ENCODE results near the gene MIPOL1.

MIPOL1 gene

DNA sequence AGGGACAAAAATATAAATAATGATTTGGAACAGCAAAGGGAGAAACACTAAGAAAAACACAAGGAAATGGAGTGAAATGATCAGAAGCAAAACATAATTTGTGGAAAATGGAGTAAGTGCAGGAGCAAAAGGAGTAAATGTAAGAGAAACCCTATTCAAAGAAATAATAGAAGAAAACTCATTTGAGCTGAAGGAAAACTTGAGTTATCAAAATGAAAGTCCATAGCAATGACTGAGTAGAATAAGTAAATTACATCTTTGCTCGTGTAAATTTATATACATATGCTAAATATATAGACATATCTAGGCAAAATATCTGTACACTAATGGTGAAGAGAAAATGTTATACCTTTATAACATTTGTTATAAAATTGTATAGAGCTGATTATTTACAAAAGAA is 203.4 kb downstream of the MIPOL1 start:
- no peaks in the 10 kb centered on the region for H3K4me1 ChIP-seq (ENCODE audit: control insufficient read depth, insufficient read depth, low read length)
- TF ChIP-seq EGR2 (tag by site-specific recombination; IDR thresholded peaks at IDR 0.05; ENCODE audit: low read depth): no peak
- TF ChIP-seq ZNF791 (tag by site-specific recombination; IDR thresholded peaks at IDR 0.05): no peak
- no peak for TF ChIP-seq ZNF426 (tag by site-specific recombination; IDR thresholded peaks at IDR 0.05)
- no peak for TF ChIP-seq ZNF701 (tag by site-specific recombination; IDR thresholded peaks at IDR 0.05)
- no peak for TF ChIP-seq ZBTB17 (tag by site-specific recombination; IDR thresholded peaks at IDR 0.05)
- TF ChIP-seq TRIM28 (IDR thresholded peaks at IDR 0.05; ENCODE audit: borderline replicate concordance, low read length): no peak
- TF ChIP-seq ZNF837 (tag by site-specific recombination; IDR thresholded peaks at IDR 0.05): no peak
- TF ChIP-seq ZNF624 (tag by site-specific recombination; IDR thresholded peaks at IDR 0.05): no peak
- TF ChIP-seq ZNF660 (tag by site-specific recombination; IDR thresholded peaks at IDR 0.05): no peak
- no peak for TF ChIP-seq KLF8 (tag by site-specific recombination; IDR thresholded peaks at IDR 0.05)
- no peak for TF ChIP-seq ZBTB7A (tag by site-specific recombination; IDR thresholded peaks at IDR 0.05; ENCODE audit: low read depth)
- no peak for TF ChIP-seq ZNF501 (tag by site-specific recombination; IDR thresholded peaks at IDR 0.05)
- TF ChIP-seq, protein P1, sequence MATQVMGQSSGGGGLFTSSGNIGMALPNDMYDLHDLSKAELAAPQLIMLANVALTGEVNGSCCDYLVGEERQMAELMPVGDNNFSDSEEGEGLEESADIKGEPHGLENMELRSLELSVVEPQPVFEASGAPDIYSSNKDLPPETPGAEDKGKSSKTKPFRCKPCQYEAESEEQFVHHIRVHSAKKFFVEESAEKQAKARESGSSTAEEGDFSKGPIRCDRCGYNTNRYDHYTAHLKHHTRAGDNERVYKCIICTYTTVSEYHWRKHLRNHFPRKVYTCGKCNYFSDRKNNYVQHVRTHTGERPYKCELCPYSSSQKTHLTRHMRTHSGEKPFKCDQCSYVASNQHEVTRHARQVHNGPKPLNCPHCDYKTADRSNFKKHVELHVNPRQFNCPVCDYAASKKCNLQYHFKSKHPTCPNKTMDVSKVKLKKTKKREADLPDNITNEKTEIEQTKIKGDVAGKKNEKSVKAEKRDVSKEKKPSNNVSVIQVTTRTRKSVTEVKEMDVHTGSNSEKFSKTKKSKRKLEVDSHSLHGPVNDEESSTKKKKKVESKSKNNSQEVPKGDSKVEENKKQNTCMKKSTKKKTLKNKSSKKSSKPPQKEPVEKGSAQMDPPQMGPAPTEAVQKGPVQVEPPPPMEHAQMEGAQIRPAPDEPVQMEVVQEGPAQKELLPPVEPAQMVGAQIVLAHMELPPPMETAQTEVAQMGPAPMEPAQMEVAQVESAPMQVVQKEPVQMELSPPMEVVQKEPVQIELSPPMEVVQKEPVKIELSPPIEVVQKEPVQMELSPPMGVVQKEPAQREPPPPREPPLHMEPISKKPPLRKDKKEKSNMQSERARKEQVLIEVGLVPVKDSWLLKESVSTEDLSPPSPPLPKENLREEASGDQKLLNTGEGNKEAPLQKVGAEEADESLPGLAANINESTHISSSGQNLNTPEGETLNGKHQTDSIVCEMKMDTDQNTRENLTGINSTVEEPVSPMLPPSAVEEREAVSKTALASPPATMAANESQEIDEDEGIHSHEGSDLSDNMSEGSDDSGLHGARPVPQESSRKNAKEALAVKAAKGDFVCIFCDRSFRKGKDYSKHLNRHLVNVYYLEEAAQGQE (tag by site-specific recombination; IDR thresholded peaks at IDR 0.05): no peak
- TF ChIP-seq ZBTB20 (tag by site-specific recombination; IDR thresholded peaks at IDR 0.05): no peak
- no peak for TF ChIP-seq ZFP69B (tag by site-specific recombination; IDR thresholded peaks at IDR 0.05)
- no peak for TF ChIP-seq SP3 (tag by site-specific recombination; IDR thresholded peaks at IDR 0.05)
- no peak overlapping the region for H3K4me3 ChIP-seq (ENCODE audit: low read depth, low read length)
- no peaks in the 10 kb centered on the region for H3K36me3 ChIP-seq (ENCODE audit: control insufficient read depth in 2 of 2, insufficient read depth in 1 of 2, low read length in 2 of 2)
- ChIA-PET POLR2A (no interaction called here), CTCF (no interaction called here)
- H3K9me3 ChIP-seq (ENCODE audit: control insufficient read depth, insufficient read depth, low read depth, low read length): no peaks in the 10 kb centered on the region
- no peak overlapping the region for H3K27ac ChIP-seq (ENCODE audit: extremely low read depth, low read depth, low read length)

DNA sequence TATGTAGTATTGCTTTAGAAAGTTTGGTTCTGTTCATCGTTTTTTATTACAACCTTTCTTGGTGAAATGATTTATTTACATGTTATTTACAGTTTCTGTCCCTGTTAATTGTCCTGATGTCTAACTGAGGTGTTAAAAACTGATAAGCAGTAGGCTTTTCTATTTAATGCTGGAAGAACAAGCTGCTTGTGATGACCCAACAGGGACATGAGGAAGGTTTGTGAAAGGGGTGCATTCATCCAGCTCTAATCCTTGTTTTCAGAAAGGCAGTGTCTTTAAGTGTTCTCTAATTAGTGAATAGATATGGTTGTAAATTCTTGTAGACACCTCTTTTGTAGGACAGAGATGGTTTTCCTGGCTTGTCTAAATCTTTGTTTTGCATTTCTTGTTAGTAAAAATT is 205.9 kb downstream of the MIPOL1 start:
- no peak overlapping the region for H3K27ac ChIP-seq (ENCODE audit: extremely low read depth, low read depth, low read length)
- H3K9me3 ChIP-seq (ENCODE audit: control insufficient read depth, insufficient read depth, low read depth, low read length): no peaks in the 10 kb centered on the region
- POLR2A ChIA-PET: no interaction called here
- H3K36me3 ChIP-seq (ENCODE audit: control insufficient read depth in 2 of 2, insufficient read depth in 1 of 2, low read length in 2 of 2): no peaks in the 10 kb centered on the region; a peak in 1 of 3 replicates
- H3K4me1 ChIP-seq (ENCODE audit: control insufficient read depth, insufficient read depth, low read length): no peaks in the 10 kb centered on the region
- no peak for TF ChIP-seq ZNF585B (tag by site-specific recombination; IDR thresholded peaks at IDR 0.05)
- TF ChIP-seq BCL11B (tag by site-specific recombination; IDR thresholded peaks at IDR 0.05; ENCODE audit: low read depth): no peak
- no peak for TF ChIP-seq ZFHX2 (tag by site-specific recombination; conservative IDR thresholded peaks at IDR 0.05)
- TF ChIP-seq GFI1B (tag by site-specific recombination; IDR thresholded peaks at IDR 0.05): no peak
- H3K4me3 ChIP-seq (ENCODE audit: low read depth, low read length): no peak overlapping the region
- CTCF ChIA-PET: no interaction called here

- POLR2A ChIA-PET: no interaction called here
- H3K36me3 ChIP-seq (ENCODE audit: control insufficient read depth in 2 of 2, insufficient read depth in 1 of 2, low read length in 2 of 2): no peaks in the 10 kb centered on the region; a peak in 1 of 3 replicates
- H3K4me1 ChIP-seq (ENCODE audit: control insufficient read depth, insufficient read depth, low read length): no peaks in the 10 kb centered on the region
- no peak overlapping the region for H3K27ac ChIP-seq (ENCODE audit: extremely low read depth, low read depth, low read length)
- CTCF ChIA-PET: no interaction called here
- no peaks in the 10 kb centered on the region for H3K9me3 ChIP-seq (ENCODE audit: control insufficient read depth, insufficient read depth, low read depth, low read length)
- H3K4me3 ChIP-seq (ENCODE audit: low read depth, low read length): no peak overlapping the region
- no peak for TF ChIP-seq ZNF792 (tag by site-specific recombination; IDR thresholded peaks at IDR 0.05)
- no peak for TF ChIP-seq WT1 (tag by site-specific recombination; IDR thresholded peaks at IDR 0.05)
- no peak for TF ChIP-seq ZNF133 (tag by site-specific recombination; IDR thresholded peaks at IDR 0.05)
- TF ChIP-seq ZNF214 (tag by site-specific recombination; IDR thresholded peaks at IDR 0.05; ENCODE audit: borderline replicate concordance): no peak
- TF ChIP-seq ZNF624 (tag by site-specific recombination; IDR thresholded peaks at IDR 0.05): no peak
- TF ChIP-seq ZNF121 (tag by site-specific recombination; IDR thresholded peaks at IDR 0.05): no peak
- no peak for TF ChIP-seq ZNF146 (tag by site-specific recombination; IDR thresholded peaks at IDR 0.05)
- no peak for TF ChIP-seq ZNF660 (tag by site-specific recombination; IDR thresholded peaks at IDR 0.05)
- no peak for TF ChIP-seq BCL11B (tag by site-specific recombination; IDR thresholded peaks at IDR 0.05; ENCODE audit: low read depth)
- TF ChIP-seq, protein P2, sequence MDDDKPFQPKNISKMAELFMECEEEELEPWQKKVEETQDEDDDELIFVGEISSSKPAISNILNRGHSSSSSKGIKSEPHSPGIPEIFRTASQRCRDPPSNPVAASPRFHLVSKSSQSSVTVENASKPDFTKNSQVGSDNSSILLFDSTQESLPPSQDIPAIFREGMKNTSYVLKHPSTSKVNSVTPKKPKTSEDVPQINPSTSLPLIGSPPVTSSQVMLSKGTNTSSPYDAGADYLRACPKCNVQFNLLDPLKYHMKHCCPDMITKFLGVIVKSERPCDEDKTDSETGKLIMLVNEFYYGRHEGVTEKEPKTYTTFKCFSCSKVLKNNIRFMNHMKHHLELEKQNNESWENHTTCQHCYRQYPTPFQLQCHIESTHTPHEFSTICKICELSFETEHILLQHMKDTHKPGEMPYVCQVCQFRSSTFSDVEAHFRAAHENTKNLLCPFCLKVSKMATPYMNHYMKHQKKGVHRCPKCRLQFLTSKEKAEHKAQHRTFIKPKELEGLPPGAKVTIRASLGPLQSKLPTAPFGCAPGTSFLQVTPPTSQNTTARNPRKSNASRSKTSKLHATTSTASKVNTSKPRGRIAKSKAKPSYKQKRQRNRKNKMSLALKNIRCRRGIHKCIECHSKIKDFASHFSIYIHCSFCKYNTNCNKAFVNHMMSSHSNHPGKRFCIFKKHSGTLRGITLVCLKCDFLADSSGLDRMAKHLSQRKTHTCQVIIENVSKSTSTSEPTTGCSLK (tag by site-specific recombination; IDR thresholded peaks at IDR 0.05): no peak
- TF ChIP-seq, protein P3, sequence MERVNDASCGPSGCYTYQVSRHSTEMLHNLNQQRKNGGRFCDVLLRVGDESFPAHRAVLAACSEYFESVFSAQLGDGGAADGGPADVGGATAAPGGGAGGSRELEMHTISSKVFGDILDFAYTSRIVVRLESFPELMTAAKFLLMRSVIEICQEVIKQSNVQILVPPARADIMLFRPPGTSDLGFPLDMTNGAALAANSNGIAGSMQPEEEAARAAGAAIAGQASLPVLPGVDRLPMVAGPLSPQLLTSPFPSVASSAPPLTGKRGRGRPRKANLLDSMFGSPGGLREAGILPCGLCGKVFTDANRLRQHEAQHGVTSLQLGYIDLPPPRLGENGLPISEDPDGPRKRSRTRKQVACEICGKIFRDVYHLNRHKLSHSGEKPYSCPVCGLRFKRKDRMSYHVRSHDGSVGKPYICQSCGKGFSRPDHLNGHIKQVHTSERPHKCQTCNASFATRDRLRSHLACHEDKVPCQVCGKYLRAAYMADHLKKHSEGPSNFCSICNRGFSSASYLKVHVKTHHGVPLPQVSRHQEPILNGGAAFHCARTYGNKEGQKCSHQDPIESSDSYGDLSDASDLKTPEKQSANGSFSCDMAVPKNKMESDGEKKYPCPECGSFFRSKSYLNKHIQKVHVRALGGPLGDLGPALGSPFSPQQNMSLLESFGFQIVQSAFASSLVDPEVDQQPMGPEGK (tag by site-specific recombination; IDR thresholded peaks at IDR 0.05): no peak
These were observed 208.4 kb downstream of the MIPOL1 start for GRCh38 chr14:37406095-37406494.
